Raji (cell line): Measurements from ENCODE around the gene POFUT2.

Experiments used
- POLR2A ChIP-seq: IDR thresholded peaks from 2 replicates; pipeline ENCODE4 v1.6.1; 2011; ENCODE audit warnings: low read depth, low read length, control low read depth; ENCODE audit not compliant: insufficient read depth

The POFUT2 gene

GRCh38 chr21:45305836-45306235 lies 18.1 kb upstream of the POFUT2 start:
- TF ChIP-seq POLR2A = no peak

DNA sequence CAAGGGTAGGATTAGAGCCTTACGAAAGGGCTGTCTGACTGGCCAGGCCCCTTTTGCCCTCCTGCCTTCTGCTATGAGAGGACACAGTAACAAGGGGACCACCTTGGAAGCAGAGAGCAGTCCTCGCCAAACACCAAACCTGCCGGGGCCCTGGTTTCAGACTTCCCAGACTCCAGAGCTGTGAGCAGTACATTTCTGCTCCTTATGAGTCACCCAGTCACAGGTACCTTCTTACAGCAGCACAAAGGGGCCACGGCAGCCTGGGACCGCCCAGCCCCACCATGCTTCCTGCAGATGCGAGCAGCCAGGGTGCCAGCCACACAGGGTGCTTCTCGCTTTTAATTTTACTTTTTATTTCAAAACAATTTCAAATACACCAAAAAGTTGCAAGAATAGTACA lies 17.2 kb upstream of the POFUT2 start:
- TF ChIP-seq POLR2A = no peak

- TF ChIP-seq POLR2A = no peak
Observed at GRCh38 chr21:45304476-45304830, 16.8 kb upstream of the POFUT2 start.

DNA sequence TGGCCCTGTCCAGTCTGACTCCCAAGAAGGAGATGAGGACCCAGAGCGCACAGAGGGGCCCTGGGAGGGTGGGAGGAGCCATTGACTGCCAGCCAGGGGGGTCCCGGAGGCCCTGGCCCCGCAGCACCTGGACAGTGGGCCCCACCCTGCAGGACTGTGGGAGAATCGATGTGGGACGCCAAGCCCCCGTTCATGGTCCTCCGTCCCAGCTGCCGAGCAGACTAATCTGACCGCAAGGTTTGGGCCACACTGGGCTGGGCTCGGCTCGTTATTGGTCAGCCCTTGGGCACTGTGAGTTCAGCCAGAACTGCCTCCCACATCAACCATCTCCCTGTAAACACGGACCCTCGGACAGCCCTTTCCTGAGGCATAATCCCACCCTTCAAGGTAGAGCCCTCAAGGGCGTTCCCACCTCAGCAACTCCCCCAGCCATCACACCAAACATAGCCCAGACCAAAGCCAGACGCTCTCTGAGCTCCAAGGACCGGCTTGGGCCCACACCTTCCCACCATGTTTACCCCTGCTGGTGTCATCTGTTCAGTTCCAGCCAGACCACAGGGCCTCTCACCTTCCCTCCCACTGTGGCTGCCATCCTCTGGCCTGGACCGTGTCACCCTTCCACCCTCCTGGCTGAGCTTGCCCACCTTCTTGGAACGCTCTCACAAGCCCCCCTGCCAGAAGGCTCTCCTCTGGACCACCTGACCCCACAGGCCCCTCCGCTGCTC lies 16.2 kb upstream of the POFUT2 start:
- no peak for TF ChIP-seq POLR2A

GRCh38 chr21:45303091-45303615 lies 15.5 kb upstream of the POFUT2 start:
- no peak for TF ChIP-seq POLR2A

GRCh38 chr21:45302082-45303061 lies 14.7 kb upstream of the POFUT2 start:
- no peak for TF ChIP-seq POLR2A

DNA sequence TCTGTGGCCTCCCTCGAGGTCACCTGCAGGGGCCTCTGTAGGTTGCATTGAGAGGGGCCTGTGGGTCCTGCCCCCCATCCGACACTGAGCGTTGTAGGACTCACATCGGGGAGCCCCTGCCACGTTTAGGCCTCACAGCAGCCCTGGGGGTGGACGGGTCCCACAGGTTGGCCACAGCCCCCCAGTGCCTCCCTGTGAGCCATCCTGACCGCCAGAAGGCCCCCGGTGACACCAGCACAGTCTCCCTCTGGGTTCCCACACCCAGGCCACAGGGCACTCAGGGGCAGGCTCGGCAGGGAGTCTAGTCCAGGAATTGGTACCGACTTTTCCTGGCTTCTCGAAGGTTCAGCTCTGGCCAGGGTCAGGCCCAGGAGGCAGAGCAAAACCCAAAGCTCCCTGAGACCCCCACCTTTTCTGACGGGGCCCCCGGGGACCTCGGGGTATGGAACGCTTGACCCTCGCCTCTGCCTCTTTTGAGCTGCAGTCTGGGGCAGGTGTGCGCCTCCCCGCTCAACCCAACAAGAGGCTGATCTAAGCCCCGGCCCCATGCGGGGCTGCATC lies 13.9 kb upstream of the POFUT2 start:
- no peak for TF ChIP-seq POLR2A

- TF ChIP-seq POLR2A = no peak
Observed at GRCh38 chr21:45300786-45301520, 13.3 kb upstream of the POFUT2 start.

GRCh38 chr21:45299864-45300785 lies 12.4 kb upstream of the POFUT2 start:
- no peak for TF ChIP-seq POLR2A

DNA sequence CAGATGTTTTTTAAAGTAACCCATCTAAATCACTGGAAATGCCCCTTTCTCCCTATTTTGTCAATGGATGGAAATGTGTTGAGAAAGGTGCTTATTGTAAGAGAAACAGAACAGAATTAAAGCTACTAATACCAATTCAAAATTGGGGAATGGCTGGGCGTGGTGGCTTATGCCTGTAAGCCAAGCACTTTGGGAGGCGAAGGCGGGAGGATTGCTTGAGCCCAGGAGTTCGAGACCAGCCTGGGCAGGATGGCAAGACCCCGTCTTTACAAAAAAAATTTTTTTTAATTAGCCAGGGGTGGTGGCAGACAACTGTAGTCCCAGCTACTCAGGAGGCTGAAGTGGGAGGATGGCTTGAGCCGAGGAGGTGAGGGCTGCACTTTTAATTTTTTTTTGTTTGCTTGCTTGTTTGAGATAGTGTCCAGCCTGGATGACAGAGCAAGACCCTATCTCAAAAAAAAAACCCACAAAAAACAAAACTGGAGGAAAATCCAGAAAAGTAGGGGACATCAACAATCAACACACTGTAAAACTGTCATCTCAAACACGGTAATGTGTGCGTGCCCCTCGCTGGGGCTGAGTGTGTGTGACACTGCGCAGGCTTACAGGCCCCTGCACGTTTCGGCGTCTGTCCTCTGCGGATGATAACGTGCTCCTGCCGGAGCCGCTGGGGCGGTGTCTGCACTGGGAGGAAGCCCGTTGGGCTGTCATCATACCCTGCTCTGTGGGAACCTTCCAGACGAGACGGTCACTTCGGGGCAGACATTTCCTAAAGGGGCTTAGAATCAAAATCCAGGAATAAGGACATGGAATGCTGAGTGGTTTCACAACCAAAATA lies 11.6 kb upstream of the POFUT2 start:
- TF ChIP-seq POLR2A = no peak

GRCh38 chr21:45297869-45298268 lies 10.2 kb upstream of the POFUT2 start:
- no peak for TF ChIP-seq POLR2A

DNA sequence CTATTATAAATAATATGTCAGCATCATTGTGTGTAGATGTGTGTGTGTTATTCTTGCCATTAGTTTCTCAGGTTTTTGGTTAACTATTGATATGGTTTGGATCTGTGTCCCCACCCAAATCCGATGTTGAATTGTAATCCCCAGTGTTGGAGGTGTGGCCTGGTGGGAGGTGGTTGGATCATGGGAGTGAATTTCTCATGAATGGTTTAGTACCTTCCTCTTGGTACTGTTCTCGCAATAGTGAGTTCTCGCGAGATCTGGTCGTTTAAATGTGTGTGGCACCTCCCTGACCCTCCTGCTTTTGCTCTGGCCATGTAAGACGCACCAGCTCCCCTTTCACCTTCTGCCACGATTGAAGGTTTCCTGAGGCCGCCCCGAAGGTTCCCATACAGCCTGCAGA lies 9.6 kb upstream of the POFUT2 start:
- no peak for TF ChIP-seq POLR2A

DNA sequence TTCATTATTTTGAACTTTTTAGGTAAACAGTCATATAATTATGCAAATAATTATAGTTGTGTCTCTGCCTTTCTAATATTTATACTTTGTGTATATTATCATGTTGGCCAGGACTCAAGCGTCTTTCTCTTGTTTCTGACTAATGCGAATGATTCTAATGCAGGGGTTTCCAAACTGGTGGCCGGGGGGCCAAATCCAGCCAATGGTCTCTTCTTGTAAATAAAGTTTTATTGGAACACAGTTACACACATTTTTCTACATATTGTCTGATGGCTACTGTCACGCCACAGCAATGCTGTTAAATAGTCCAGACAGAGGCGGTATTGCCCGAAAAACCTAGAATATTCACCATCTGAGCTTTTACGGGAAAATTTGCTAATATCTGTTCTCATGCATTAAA lies 8.9 kb upstream of the POFUT2 start:
- no peak for TF ChIP-seq POLR2A

- TF ChIP-seq POLR2A = no peak
Observed at GRCh38 chr21:45295576-45296365, 8.1 kb upstream of the POFUT2 start.
